Liver (tissue), 9 donors: ENCODE measurements around the gene PAOX. TPM values are rescaled to one million over a fixed set of nuclear protein-coding genes. Genes with fewer than 3 reads are reported as not detected.

Experiments
- DNase-seq: peaks from one replicate; pipeline ENCODE4 v3.0.0-alpha.2; 2017; ENCODE audit warnings: low spot score
- H3K27ac ChIP-seq, 2 donors: one replicate each; pipeline ENCODE4 v1.7.0; 2013; ENCODE audit warnings: inconsistent platforms in 2 of 2, low read length in 2 of 2, control low read depth in 1 of 2, low read depth in 1 of 2, mild to moderate bottlenecking in 1 of 2
- H3K27me3 ChIP-seq, 4 donors: one replicate each; pipeline versions ENCODE4 v1.6.1 to v1.7.0; 2013; ENCODE audit warnings: low read length in 3 of 4, inconsistent platforms in 1 of 4, mild to moderate bottlenecking in 1 of 4, moderate library complexity in 1 of 4; ENCODE audit not compliant: control insufficient read depth in 4 of 4, insufficient read depth in 4 of 4
- H3K36me3 ChIP-seq, 4 donors: one replicate each; pipeline versions ENCODE4 v1.6.1 to v1.7.0; 2013; ENCODE audit warnings: low read length in 3 of 4, mild to moderate bottlenecking in 3 of 4, low read depth in 1 of 4, moderate library complexity in 1 of 4; ENCODE audit not compliant: control insufficient read depth in 4 of 4, insufficient read depth in 3 of 4
- H3K4me1 ChIP-seq, 4 donors: one replicate each; pipeline versions ENCODE4 v1.6.1 to v1.7.0; 2013; ENCODE audit warnings: low read length in 3 of 4, mild to moderate bottlenecking in 3 of 4, moderate library complexity in 1 of 4; ENCODE audit not compliant: control insufficient read depth in 4 of 4, insufficient read depth in 4 of 4
- H3K4me3 ChIP-seq, 3 donors: one replicate each; pipeline versions ENCODE4 v1.6.1 to v1.7.0; 2013; ENCODE audit warnings: low read length in 3 of 3, control low read depth in 1 of 3, low read depth in 1 of 3, mild to moderate bottlenecking in 1 of 3
- H3K9ac ChIP-seq, 2 donors: one replicate each; pipeline ENCODE4 v1.7.0; 2013; ENCODE audit warnings: low read length in 2 of 2, mild to moderate bottlenecking in 2 of 2, moderate library complexity in 2 of 2, control low read depth in 1 of 2, low read depth in 1 of 2
- H3K9me3 ChIP-seq, 4 donors: one replicate each; pipeline versions ENCODE4 v1.6.1 to v1.7.0; 2013; ENCODE audit warnings: low read length in 3 of 4; ENCODE audit not compliant: control insufficient read depth in 4 of 4
- EGR1 ChIP-seq, 2 donors: IDR thresholded peaks; 2 replicates each; pipeline ENCODE4 v1.6.1; 2016 to 2018; ENCODE audit warnings: antibody characterized with exemption in 2 of 2, low read depth in 2 of 2
- FOXA1 ChIP-seq: IDR thresholded peaks from 2 replicates; pipeline ENCODE4 v1.6.1; 2016; ENCODE audit warnings: antibody characterized with exemption
- HNF4A ChIP-seq, 2 donors: conservative IDR thresholded peaks; 2 replicates each; pipeline ENCODE4 v1.6.1; 2016; ENCODE audit warnings: antibody characterized with exemption in 2 of 2, mild to moderate bottlenecking in 2 of 2
- HNF4G ChIP-seq: IDR thresholded peaks from 2 replicates; pipeline ENCODE4 v1.6.1; 2016; ENCODE audit warnings: antibody characterized with exemption
- JUND ChIP-seq, 2 donors: IDR thresholded peaks; 2 replicates each; pipeline ENCODE4 v1.6.1; 2016; ENCODE audit warnings: antibody characterized with exemption in 2 of 2
- NR2F2 ChIP-seq: IDR thresholded peaks from 2 replicates; pipeline ENCODE4 v1.6.1; 2016; ENCODE audit warnings: antibody characterized with exemption
- RAD21 ChIP-seq, 2 donors: IDR thresholded peaks; 2 replicates each; pipeline ENCODE4 v1.6.1; 2016; ENCODE audit warnings: antibody characterized with exemption in 2 of 2, mild to moderate bottlenecking in 2 of 2
- RXRA ChIP-seq, 2 donors: IDR thresholded peaks; 2 replicates each; pipeline ENCODE4 v1.6.1; 2017 to 2018; ENCODE audit warnings: antibody characterized with exemption in 2 of 2, mild to moderate bottlenecking in 1 of 2
- SP1 ChIP-seq: IDR thresholded peaks from 2 replicates; pipeline ENCODE4 v1.6.1; 2018; ENCODE audit warnings: antibody characterized with exemption, mild to moderate bottlenecking
- TAF1 ChIP-seq: conservative IDR thresholded peaks from 2 replicates; pipeline ENCODE4 v1.6.1; 2016; ENCODE audit warnings: antibody characterized with exemption, mild to moderate bottlenecking
- YY1 ChIP-seq: IDR thresholded peaks from 2 replicates; pipeline ENCODE4 v1.6.1; 2016; ENCODE audit warnings: antibody characterized with exemption, mild to moderate bottlenecking
- WGBS: extraction: QIAGEN DNeasy Blood & Tissue Kit; methylation state at CpG from one replicate; pipeline ENCODE4 v1.1.7; 2013; 5-methylcytosine and 5-hydroxymethylcytosine counted together
- polyA plus RNA-seq, 2 donors: library from polyadenylated mRNA; stranded (reverse) in 1 of 2; unstranded in 1 of 2; fragments of 200-250 nt in 1 of 2; fragments of >200 nt in 1 of 2; fragmentation: Nextera tagmentation in 1 of 2; extraction: Ambion mirVana in 1 of 2; gene quantifications; one replicate each; pipeline versions ENCODE4 v1.2.1 to v1.2.3, GENCODE V29; 2013 to 2015
- total RNA-seq, 2 donors: library from RNA; depleted of rRNA; stranded (reverse); fragments of >200 nt; gene quantifications; one replicate each; pipeline ENCODE4 v1.2.3, GENCODE V29; 2014
- TF ChIP-seq, protein P1 (sequence below): IDR thresholded peaks from 2 replicates; pipeline ENCODE4 v1.6.1; 2016; ENCODE audit warnings: antibody characterized with exemption, mild to moderate bottlenecking
- TF ChIP-seq, protein P2 (sequence below): IDR thresholded peaks from 2 replicates; pipeline ENCODE4 v1.6.1; 2016; ENCODE audit warnings: antibody characterized with exemption
- TF ChIP-seq, protein P3 (sequence below): IDR thresholded peaks from 2 replicates; pipeline ENCODE4 v1.6.1; 2016; ENCODE audit warnings: antibody characterized with exemption
- donor health status: healthy.
- donor health status: healthy.
- donor health status: healthy.
- donor health status: healthy.
- donor health status: healthy.

PAOX gene
- total and polyA plus RNA-seq, 4 donors = 4.8 to 17.8 (median 13.3) TPM

DNA sequence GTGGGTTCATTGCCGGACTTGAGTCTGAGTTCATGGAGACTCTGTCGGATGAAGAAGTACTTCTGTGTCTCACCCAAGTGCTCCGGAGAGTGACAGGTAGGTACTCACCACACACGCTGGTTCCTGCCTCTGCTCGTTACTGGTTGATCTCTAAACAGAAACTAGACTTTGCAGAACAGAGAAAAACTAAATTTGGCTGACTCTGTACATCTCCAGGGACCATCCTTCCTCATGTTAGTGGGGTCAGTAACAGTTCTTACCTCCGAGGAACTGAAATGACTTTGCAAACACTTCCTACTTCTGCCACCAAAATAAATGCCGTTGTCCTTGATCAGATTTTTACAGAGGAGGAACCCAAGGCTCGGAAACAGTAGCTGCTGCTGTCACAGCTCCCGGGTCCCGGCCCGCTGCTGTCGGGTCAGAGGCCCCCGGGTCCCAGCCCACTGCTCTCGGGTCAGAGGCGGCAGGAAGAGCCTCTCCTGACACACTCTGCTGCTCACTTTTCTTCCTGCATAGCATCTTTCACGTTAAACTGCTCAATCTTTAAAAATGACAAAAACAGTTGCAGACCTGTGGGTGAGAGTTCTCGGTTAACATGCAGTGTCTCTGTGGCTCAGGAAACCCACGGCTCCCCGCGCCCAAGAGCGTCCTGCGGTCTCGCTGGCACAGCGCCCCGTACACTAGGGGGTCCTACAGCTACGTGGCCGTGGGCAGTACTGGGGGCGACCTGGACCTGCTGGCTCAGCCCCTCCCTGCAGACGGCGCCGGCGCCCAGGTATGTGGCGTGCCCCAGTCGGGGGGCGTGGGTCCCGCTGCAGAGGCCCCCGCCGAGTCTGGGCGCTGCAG, 10.1 kb downstream of the PAOX start (continued):
- TF ChIP-seq, protein P1, sequence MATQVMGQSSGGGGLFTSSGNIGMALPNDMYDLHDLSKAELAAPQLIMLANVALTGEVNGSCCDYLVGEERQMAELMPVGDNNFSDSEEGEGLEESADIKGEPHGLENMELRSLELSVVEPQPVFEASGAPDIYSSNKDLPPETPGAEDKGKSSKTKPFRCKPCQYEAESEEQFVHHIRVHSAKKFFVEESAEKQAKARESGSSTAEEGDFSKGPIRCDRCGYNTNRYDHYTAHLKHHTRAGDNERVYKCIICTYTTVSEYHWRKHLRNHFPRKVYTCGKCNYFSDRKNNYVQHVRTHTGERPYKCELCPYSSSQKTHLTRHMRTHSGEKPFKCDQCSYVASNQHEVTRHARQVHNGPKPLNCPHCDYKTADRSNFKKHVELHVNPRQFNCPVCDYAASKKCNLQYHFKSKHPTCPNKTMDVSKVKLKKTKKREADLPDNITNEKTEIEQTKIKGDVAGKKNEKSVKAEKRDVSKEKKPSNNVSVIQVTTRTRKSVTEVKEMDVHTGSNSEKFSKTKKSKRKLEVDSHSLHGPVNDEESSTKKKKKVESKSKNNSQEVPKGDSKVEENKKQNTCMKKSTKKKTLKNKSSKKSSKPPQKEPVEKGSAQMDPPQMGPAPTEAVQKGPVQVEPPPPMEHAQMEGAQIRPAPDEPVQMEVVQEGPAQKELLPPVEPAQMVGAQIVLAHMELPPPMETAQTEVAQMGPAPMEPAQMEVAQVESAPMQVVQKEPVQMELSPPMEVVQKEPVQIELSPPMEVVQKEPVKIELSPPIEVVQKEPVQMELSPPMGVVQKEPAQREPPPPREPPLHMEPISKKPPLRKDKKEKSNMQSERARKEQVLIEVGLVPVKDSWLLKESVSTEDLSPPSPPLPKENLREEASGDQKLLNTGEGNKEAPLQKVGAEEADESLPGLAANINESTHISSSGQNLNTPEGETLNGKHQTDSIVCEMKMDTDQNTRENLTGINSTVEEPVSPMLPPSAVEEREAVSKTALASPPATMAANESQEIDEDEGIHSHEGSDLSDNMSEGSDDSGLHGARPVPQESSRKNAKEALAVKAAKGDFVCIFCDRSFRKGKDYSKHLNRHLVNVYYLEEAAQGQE = no peak

DNA sequence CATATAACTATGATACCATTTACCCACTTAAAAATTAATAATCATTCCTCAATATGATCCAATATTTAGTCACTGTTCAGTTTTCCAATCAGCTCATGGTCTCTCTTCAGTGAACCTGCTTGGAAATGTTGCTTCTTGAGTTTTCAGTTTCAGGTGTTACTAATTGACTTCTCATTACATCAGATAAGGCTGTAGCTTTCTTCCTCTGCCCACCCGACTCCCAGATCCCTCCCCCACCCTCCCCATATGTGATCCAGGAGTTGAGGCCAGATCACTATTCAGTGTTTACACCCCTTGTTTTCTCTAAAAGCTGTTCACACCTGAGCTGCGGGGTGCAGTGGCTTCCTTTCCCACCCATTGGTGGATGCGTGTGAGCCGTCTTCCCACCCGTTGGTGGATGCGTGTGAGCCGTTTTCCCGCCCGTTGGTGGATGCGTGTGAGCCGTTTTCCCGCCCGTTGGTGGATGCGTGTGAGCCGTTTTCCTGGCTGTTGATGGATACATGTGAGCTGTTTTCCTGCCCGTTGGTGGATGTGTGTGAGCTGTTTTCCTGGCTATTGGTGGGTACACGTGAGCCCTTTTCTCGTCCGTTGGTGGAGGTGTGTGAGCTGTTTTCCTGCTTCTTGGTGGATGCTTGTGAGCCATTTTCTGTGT, 11.7 kb downstream of the PAOX start:
- H3K27ac ChIP-seq = no peak overlapping the region
- peaks cover 0 to 11% (median 6%) of the 10 kb centered on the region in 4 donors for H3K36me3 ChIP-seq
- no peaks in the 10 kb centered on the region for H3K27me3 ChIP-seq
- TF ChIP-seq, protein P2, sequence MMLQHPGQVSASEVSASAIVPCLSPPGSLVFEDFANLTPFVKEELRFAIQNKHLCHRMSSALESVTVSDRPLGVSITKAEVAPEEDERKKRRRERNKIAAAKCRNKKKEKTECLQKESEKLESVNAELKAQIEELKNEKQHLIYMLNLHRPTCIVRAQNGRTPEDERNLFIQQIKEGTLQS = no peak
- TF ChIP-seq RXRA (IDR thresholded peaks at IDR 0.05) = no peak
- no peak for TF ChIP-seq FOXA1
- TF ChIP-seq RAD21 (IDR thresholded peaks at IDR 0.05) = no peak
- TF ChIP-seq JUND (IDR thresholded peaks at IDR 0.05) = no peak
- no peak for TF ChIP-seq SP1
- TF ChIP-seq HNF4A (conservative IDR thresholded peaks at IDR 0.05) = no peak
- TF ChIP-seq EGR1 (IDR thresholded peaks at IDR 0.05; ENCODE audit: low read depth in 2 of 2) = no peak
- TF ChIP-seq, protein P1 = no peak
- no peak for TF ChIP-seq HNF4G
- TF ChIP-seq, protein P3, sequence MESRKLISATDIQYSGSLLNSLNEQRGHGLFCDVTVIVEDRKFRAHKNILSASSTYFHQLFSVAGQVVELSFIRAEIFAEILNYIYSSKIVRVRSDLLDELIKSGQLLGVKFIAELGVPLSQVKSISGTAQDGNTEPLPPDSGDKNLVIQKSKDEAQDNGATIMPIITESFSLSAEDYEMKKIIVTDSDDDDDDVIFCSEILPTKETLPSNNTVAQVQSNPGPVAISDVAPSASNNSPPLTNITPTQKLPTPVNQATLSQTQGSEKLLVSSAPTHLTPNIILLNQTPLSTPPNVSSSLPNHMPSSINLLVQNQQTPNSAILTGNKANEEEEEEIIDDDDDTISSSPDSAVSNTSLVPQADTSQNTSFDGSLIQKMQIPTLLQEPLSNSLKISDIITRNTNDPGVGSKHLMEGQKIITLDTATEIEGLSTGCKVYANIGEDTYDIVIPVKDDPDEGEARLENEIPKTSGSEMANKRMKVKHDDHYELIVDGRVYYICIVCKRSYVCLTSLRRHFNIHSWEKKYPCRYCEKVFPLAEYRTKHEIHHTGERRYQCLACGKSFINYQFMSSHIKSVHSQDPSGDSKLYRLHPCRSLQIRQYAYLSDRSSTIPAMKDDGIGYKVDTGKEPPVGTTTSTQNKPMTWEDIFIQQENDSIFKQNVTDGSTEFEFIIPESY = no peak
- no peak for TF ChIP-seq NR2F2
- no peak for TF ChIP-seq TAF1
- TF ChIP-seq YY1 = no peak
- peaks cover 5 to 15% (median 7%) of the 10 kb centered on the region in 4 donors for H3K4me1 ChIP-seq
- H3K4me3 ChIP-seq = no peak overlapping the region
- H3K9ac ChIP-seq = no peak overlapping the region
- H3K9me3 ChIP-seq = no peaks in the 10 kb centered on the region
- 93% methylated on average over 19 of the region's 19 CpGs for WGBS
- DNase-seq = no peak
